Left lung (tissue), 10 donors: Measurements from ENCODE around the gene AMBN. TPM values are rescaled to one million over a fixed set of nuclear protein-coding genes. Genes with fewer than 3 reads are reported as not detected.

Experiments
- ATAC-seq: fragments of 200-7000 bp; cut with Tn5 transposase; one replicate; pipeline ENCODE4 v1.9.1; 2020; ENCODE audit warnings: moderate library complexity
- DNase-seq, 4 donors: peaks; one replicate each; pipeline ENCODE4 v3.0.0-alpha.2; 2013 to 2020
- H3K27ac ChIP-seq, 2 donors: fragments of 200-600 bp; sonication (generic) in 1 of 2; one replicate each; pipeline versions ENCODE4 v1.5.0 to v1.8.0; 2020 to 2021
- H3K27me3 ChIP-seq, 2 donors: fragments of 200-600 bp; sonication (generic) in 1 of 2; one replicate each; pipeline versions ENCODE4 v1.5.0 to v1.8.0; 2020 to 2021
- H3K36me3 ChIP-seq, 2 donors: fragments of 200-600 bp; sonication (generic) in 1 of 2; one replicate each; pipeline versions ENCODE4 v1.5.0 to v1.8.0; 2020 to 2021
- H3K4me1 ChIP-seq, 2 donors: fragments of 200-600 bp; one replicate each; pipeline ENCODE4 v1.8.0; 2021
- H3K4me3 ChIP-seq, 2 donors: fragments of 200-600 bp; sonication (generic) in 1 of 2; one replicate each; pipeline versions ENCODE4 v1.5.0 to v1.8.0; 2020 to 2021; ENCODE audit warnings: mild to moderate bottlenecking in 1 of 2
- H3K9me3 ChIP-seq, 2 donors: fragments of 200-600 bp; sonication (generic) in 1 of 2; one replicate each; pipeline versions ENCODE4 v1.5.0 to v1.8.0; 2020 to 2021
- intact Hi-C, 2 donors: fragments of 100-400 bp; cut with DNase I; formaldehyde crosslinking; loops; one replicate each; pipeline versions ENCODE4 v1.11.2 to v1.14.2; 2022
- polyA plus RNA-seq, 6 donors: library from polyadenylated mRNA; unstranded; fragments of 120-200 nt; gene quantifications; one replicate each; pipeline ENCODE4 v1.2.1, GENCODE V29; 2013; ENCODE audit not compliant: insufficient read length in 6 of 6
- total RNA-seq, 2 donors: library from RNA; stranded (reverse); fragmentation: NEBNext Ultra II Directional; extraction: Animal tissue kit (Norgen Biotek cat#: 25700); gene quantifications; one replicate each; pipeline ENCODE4 v1.2.1, GENCODE V29; 2021
- TF ChIP-seq, protein P1 (sequence below), 2 donors: fragments of 200-600 bp; sonication (generic) in 1 of 2; IDR thresholded peaks; one replicate each; pipeline versions ENCODE4 v1.5.0 to v1.8.0; 2021; ENCODE audit warnings: antibody characterized with exemption in 2 of 2
- donor health status: DM: no; HTN: yes; CAD: no.
- donor health status: DM: no; HTN: no; CAD: no.

Gene AMBN
- total and polyA plus RNA-seq, 8 donors, result not detected

DNA sequence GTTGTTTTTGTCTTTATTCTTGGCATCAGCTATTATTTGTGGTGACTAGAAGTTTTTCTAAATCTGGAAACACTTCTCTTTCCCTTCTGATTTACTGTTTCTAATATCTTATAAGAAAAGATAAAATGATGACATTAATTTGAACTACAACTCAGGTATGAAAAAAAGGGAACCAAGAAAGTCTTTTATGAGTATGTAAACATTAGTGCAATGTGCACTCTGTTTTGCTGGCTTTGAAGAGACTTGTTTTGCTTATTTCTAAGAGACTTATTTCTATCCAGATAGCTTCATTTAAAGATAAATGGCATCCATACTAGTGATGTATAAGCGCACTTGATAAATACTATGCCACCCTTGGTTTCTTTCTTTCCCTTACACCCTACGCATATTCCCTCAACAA, 10.1 kb upstream of the AMBN start:
- intact Hi-C loops, result no loop called here

DNA sequence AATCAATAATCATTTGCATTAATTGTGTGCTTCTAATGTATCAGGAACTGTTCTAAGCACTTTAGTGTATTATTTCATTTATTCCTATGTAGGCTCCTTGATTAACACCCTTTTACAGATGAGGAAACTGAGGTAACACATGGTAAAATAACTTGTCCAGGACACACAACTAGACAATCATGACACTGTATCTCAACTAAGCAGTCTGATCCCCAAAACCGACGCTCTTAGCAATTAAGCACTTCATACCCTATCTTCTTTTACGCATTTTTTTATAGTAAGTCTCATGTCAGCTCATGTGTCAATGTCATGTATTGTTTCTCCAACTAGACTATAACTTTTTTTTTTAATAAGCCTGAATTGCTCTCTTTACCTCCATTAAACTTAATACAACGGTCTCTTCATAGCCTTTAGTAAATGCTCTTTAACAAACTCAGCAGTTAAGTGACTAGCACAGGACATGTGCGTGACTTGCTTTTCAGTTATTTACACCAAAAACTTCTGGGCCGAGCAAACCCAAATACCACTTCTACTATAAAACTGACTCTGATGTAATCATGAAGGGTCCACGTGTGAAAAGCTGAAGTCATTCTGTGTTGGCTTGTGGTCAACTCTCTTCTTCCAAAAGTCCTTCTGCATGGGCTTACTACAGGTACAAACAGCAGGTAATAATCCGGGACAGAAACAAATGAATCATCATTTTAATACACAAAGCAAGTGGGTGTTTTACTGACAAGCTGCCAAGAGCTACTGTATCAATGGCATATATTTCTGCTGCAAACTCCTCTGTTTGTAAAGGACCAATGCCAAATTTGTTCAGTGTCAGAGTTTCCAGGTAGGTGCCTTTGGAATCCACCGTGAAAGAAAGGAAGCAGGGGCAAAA, 7.9 kb upstream of the AMBN start:
- no peaks in the 10 kb centered on the region for H3K9me3 ChIP-seq
- H3K4me1 ChIP-seq, result no peaks in the 10 kb centered on the region
- H3K4me3 ChIP-seq, result no peak overlapping the region
- H3K27me3 ChIP-seq, result no peaks in the 10 kb centered on the region
- H3K27ac ChIP-seq, result no peak overlapping the region
- H3K36me3 ChIP-seq, result no peaks in the 10 kb centered on the region
- intact Hi-C loops, result no loop called here
- peak in 1 of 4 donors; percentile 50 for DNase-seq
- ATAC-seq, result peak; percentile 82
- TF ChIP-seq, protein P1, sequence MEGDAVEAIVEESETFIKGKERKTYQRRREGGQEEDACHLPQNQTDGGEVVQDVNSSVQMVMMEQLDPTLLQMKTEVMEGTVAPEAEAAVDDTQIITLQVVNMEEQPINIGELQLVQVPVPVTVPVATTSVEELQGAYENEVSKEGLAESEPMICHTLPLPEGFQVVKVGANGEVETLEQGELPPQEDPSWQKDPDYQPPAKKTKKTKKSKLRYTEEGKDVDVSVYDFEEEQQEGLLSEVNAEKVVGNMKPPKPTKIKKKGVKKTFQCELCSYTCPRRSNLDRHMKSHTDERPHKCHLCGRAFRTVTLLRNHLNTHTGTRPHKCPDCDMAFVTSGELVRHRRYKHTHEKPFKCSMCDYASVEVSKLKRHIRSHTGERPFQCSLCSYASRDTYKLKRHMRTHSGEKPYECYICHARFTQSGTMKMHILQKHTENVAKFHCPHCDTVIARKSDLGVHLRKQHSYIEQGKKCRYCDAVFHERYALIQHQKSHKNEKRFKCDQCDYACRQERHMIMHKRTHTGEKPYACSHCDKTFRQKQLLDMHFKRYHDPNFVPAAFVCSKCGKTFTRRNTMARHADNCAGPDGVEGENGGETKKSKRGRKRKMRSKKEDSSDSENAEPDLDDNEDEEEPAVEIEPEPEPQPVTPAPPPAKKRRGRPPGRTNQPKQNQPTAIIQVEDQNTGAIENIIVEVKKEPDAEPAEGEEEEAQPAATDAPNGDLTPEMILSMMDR (IDR thresholded peaks at IDR 0.05), result no peak

More for the DNA sequence above, 10.1 kb upstream of the AMBN start:
- Histone ChIP-seq H3K27me3 (no peaks in the 10 kb centered on the region), H3K27ac (no peak overlapping the region), H3K4me3 (no peak overlapping the region), H3K36me3 (no peaks in the 10 kb centered on the region), H3K9me3 (no peaks in the 10 kb centered on the region), H3K4me1 (no peaks in the 10 kb centered on the region)
- TF ChIP-seq, protein P1 (IDR thresholded peaks at IDR 0.05), result no peak
- DNase-seq (no peak), ATAC-seq (no peak)

DNA sequence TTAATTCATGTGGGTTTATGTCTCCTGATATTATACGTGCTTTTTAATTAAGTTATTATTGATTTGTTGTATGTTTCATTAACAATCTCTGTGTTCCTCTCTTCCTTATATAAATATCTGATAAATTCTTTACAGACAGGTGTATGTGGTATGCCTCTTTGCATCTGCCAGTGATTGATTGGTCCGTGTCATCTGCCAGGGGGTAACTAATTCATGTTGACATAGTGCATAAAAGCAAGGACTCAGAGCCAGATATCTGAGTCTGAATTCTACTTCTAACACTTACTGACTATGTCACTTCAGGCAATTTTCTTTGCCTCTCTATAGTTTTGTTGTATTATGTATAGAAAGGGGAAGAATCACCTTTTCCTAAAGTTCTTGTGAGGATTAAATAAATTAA, 5.2 kb upstream of the AMBN start:
- Histone ChIP-seq H3K36me3 (no peaks in the 10 kb centered on the region), H3K4me1 (no peaks in the 10 kb centered on the region), H3K27ac (no peak overlapping the region), H3K9me3 (no peaks in the 10 kb centered on the region), H3K27me3 (no peaks in the 10 kb centered on the region), H3K4me3 (no peak overlapping the region)
- ATAC-seq (no peak), DNase-seq (no peak)
- intact Hi-C loops, result no loop called here
- TF ChIP-seq, protein P1 (IDR thresholded peaks at IDR 0.05), result no peak

DNA sequence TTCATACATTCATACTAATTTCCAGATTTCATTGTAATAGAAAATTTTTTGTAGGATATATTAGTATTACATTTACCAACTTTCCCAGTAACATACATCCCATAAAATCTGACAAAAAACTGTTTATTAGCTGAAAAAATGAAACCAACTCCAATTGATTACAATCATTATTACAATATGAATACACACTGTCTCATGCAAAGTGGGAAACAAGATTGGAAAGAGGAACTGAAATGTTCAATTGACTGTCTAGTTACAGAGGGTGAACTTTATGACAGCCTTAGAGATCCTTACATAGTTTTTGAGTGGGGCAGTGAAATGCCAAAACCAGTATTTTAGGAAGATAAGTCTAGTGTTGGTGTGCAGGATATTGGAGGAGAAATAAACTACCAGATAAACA, 2.3 kb upstream of the AMBN start:
- no peaks in the 10 kb centered on the region for H3K9me3 ChIP-seq
- H3K27me3 ChIP-seq, result no peaks in the 10 kb centered on the region
- no peak overlapping the region for H3K4me3 ChIP-seq
- no peaks in the 10 kb centered on the region for H3K36me3 ChIP-seq
- TF ChIP-seq, protein P1 (IDR thresholded peaks at IDR 0.05), result no peak
- DNase-seq (no peak), ATAC-seq (no peak)
- H3K27ac ChIP-seq, result no peak overlapping the region
- H3K4me1 ChIP-seq, result no peaks in the 10 kb centered on the region
- intact Hi-C loops, result no loop called here

DNA sequence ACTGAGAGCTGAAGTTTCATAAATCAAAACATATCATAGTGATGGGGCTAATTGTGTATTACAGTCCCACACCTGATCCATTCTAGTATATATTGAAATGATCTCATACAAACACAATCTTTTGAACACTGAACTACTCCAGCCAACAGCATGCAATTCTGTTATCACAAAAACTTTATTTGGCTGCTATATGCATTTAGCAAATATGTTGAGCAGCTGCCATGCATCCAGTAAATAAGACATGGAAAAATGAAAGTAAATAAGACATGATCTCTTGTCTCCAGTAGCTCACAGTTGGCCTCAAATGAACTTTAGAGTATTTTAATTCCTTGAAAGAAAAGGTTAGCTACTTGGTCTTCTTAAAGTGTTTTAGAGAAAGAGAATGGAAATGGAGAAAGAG, 2.1 kb downstream of the AMBN start:
- ATAC-seq (no peak), DNase-seq (peak in 1 of 4 donors; percentile 20)
- intact Hi-C loops, result no loop called here
- TF ChIP-seq, protein P1 (IDR thresholded peaks at IDR 0.05), result no peak
- no peaks in the 10 kb centered on the region for H3K9me3 ChIP-seq
- no peaks in the 10 kb centered on the region for H3K4me1 ChIP-seq
- H3K27me3 ChIP-seq, result peaks cover 0 to 4% of the 10 kb centered on the region in 2 donors
- no peak overlapping the region for H3K4me3 ChIP-seq
- no peak overlapping the region for H3K27ac ChIP-seq
- no peaks in the 10 kb centered on the region for H3K36me3 ChIP-seq
